ENCODE measurements around the gene CEP19.

CEP19 gene

DNA sequence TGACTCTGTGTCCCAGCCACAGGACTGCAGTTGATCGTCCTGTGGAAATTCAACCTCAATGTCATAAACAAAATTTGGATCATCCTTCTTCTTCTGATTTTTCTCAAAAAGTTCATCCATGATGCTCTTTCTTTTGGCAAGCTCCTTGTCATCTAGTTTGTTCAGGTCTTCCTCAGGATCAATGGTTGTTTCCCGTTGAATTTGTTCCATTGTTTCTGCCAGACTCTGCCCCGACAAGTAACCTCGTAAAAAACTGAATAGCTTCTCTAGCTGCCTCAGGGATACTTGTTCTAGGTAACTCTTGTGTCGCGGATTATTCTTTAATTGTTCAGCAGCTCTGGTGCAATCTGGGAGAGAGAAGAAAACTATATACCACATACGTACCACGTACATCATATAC is 4.5 kb downstream of the CEP19 start:
- DNase-seq, result no peak

DNA sequence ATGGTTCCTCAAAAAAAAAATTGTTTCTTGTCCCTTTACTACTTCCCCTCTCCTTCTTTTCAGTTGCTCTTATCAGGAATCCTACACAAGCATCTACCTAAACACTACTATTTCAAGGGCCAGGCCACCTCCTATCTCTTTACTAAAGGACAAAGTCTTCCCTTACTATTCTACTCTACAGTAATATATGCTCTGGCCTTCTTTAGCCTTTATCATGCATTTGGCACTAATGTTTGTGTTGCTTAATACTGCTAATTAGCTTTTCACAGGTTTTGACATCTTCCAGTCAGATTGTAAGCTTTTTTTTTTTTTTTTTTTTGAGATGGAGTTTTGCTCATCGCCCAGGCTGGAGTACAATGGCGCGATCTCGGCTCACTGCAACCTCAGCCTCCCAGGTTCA is 5.3 kb downstream of the CEP19 start:
- no peak for DNase-seq

DNA sequence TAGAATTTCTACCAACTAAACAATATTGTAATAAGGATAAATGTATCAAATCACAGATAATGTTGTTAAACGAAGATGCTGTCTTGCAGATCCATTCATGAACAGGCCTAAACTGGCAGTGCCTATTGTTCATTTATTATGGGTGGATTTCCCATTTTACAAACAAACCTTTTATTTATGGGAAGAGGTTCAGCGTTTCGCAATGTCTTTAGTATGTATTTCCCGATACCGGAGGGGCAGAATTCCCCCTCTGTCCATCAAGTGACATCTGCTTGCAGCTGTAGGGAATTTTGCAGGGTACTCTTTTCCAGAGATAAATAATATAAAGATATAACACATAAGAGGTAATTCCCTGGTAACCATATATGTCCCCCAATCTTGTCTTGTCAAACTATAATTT is 5.7 kb downstream of the CEP19 start:
- no peak for DNase-seq

DNA sequence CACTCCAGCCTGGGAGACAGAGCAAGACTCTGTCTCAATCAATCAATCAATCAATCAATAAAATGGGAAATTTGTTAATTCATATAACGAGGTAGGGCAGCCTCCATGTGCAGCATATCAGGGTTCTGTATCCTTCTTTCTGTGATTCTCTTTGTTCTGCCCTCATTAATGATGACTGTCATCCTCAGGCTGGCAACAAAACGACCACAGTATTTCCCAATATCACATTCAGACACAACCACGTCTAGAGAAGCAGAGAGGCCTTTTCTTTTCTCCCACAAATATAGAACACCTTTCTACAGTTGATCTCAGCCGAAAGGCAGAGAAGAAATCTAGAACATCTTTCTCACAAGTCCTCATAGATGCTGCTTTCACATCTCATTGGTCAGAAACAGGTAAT is 11.2 kb downstream of the CEP19 start:
- no peak for DNase-seq

DNA sequence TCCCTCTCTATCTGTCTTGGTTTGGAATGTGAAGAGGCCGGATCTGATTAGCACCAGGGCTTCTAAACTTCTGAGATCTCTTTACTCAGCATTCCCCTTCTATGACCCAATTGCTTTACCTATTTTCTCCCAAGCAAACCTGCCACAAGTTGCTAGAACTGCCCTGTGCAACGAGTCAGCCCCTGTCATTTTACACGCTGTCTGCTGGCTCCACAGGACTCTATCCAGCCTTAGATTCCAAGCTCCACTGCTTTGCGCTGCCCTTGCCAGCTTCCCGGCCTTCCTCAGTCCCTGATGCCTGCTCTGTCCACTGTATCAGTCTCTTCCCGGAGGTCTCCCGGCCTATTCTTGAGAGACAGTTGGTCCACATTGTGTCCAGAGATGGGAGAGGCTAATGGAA is 12.3 kb downstream of the CEP19 start:
- no peak for DNase-seq

DNA sequence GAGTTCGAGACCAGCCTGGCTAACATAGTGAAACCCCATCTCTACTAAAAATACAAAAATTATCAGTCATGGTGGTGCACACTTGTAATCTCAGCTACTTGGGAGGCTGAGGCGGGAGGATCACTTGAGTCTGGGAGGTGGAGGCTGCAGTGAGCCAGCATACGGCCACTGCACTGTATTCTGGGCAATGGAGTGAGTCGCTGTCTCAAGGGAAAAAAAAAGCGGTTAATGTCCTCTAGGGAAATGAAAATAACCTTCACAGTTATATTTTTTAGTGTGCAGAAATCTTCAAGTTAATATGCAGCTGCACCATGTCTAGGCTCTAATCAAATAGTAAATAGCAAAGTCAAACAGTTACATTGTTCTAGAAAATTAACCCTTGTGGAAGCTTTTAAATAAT is 14.8 kb downstream of the CEP19 start:
- DNase-seq, result no peak

DNA sequence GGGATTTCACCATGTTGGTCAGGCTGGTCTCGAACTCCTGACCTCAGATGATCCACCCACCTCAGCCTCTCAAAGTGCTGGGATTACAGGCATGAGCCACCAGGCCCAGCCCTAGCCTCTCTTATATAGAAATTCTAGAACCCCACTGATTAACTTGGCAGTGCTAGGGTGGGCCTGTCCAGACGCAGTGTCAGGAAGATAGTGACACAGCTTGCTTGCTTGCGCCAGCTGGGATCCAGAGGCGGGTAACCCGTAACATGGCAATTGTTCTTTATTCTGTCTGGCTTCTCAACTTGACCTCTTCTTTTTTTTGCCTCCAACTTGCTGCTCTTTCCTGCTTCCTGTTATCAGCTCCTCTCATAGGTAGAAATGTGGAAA is 16.2 kb downstream of the CEP19 start:
- DNase-seq, result no peak

DNA sequence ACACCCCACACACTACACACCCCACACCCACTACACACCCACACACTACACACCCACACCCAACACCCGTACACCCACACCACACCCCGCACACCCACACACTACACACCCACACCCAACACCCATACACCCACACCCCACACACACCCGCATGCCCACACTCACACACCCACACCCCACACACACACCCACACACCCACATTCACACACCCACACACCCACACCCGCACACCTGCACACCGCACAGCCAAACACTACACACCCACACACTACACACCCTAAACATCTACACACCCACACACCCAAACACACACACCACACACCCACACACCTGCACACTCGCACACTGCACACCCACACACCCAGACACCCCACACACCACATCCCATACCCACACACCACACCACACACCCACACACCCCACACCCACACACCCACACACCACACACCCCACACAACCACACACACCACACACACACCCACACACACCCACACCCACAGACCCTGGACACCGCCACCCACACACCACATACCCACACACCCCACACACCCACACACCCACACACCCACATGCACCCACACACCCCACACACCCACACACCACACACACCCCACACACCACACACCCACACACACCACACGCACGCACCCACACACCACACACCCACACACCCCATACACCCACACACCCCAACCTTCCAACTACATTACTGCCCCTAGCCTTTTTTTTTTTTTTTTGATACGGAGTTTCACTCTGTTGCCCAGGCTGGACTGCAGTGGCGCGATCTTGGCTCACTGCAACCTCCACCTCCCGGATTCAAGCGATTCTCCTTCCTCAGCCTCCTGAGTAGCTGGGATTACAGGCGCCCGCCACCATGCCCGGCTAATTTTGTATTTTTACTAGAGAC is 16.9 kb downstream of the CEP19 start:
- DNase-seq, result no peak

DNA sequence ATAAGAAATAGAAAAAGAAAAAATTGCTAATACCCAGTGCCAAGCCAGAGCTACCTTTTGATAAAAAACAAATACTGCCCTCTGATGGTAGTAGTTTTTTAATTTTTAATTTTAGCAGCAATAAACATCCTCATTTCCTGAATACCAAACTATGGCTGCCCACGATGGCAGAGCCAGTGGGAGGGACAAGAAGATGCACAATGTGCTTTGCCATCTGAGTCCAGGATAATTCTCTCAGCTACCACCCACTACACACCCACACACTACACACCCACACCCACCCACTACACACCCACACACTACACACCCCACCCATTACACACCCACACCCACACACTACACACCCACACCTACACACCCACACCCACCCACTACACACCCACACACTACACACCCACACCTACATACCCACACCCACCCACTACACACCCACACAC is 17.8 kb downstream of the CEP19 start:
- DNase-seq, result no peak

DNA sequence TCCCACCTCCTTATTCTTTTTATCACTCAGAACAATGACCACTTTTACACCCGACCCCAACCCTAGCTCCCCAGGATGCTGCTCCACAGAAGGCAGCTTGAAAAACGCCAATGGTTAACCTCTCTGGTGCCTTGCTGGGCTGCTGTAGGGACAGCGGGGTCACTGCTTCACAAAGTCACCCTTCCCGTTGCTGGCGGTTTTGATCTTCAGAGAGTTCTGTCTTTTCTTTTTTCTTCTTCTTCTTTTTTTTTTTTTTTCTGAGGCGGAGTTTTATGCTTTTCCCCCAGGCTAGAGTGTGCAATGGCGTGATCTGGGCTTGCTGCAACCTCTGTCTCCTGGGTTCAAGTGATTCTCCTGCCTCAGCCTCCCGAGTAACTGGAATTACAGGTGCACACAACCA is 20.7 kb downstream of the CEP19 start:
- DNase-seq, result no peak

DNA sequence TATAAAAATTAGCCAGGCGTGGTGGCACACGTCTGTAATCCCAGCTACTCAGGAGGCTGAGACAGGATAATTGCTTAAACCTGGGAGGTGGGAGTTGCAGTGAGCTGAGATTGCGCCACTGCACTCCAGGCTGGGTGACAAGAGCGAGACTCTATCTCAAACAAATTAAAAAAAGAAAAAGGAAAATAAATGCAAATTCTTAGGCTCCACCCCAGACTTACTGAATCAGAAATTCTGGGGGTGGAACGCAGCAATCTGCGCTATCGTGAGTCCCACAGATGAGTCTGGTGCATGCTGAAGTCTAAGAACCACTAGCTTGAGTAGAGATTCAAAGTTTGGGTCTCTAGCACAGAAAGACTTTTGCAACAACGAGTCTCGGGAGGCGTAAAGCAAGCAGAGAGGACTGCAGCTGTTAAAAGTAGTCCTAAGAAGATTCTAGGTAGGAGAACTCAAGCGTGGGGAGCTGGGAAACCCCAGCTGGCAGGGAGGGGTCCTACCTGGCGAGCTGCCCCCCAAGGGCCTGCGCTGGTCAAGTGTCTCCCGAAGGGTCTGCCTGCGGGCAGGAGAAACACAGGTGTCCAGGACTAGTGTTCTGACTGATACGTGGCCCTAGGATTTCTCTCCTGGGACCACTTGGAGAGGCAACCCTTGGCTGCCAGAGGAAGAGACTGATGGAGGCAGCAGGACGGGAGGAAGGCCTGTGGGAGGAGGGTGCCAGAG is 21.9 kb downstream of the CEP19 start:
- DNase-seq, result no peak

DNA sequence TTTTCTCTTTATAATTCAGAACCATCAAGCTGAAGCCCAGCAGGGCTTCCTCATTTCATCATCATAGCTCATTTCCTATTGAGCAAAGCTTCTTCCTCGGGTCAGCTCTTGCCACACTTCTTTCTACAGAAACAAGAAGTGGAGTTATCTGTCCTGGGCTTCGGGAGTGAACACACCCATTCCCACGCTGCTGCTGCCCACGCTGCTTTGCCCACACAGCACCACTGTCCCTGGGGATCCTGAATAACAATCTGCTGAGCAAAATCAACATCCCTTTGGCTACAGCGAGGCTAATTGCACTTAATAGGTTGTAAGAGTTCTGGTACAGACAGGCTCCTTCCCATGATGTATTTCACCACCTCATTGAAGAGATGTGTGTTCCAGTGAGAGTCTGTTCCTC is 23.7 kb downstream of the CEP19 start:
- DNase-seq, result peak; percentile 70

DNA sequence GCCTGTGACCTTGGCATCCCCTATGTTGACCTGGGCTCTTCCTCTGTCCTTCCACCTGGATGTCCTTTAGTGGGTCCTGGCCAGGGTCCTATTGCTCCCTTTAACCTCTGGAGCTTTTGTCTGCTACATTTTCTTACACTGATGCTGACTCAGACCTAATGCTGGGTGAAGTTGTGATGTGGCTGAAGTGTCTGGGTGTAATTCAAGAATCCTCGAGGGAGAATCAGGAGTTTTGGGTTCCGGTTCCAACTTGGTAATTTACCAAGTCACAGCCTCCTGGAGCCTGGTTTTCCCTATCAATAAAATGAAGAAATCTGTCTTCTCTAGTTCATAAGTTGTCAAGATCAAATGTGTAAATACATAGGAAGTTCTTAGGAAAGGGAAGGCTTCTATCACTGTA is 25.6 kb downstream of the CEP19 start:
- DNase-seq, result no peak

DNA sequence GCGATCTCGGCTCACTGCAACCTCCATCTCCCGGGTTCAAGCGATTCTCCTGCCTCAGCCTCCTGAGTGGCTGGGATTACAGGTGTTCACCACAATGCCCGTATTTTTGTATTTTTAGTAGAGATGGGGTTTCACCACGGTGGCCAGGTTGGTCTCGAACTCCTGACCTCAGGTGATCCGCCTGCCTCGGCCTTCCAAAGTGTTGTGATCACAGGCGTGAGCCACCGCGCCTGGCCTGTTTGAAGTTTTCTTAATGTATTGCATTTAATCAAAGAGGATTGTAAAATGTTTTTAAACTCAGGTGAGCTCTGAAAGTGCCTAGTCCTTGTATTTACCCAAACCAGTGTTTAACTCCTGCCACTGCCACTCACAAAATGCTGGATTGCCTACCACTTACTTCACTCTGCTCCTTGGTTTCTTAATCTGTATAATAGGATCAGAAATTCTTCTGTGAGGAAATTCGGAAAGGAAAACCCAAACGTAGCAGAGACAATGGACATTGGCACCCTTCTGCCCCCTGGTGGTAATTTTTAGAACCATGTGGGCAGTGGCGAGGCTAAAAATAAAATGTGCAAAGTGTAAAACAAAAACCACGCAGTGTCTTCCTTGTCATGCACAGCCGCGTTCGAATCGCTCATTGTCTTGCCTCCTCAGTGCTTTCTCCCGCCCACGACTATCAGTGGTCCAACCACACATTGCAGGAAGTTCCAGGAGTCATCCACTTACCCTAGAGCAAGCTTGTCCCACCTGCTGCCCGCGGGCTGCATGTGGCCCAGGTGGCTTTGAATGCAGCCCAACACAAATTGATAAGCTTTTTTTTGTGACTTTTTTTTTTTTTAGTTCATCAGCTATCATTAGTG is 27.3 kb downstream of the CEP19 start:
- no peak for DNase-seq

DNA sequence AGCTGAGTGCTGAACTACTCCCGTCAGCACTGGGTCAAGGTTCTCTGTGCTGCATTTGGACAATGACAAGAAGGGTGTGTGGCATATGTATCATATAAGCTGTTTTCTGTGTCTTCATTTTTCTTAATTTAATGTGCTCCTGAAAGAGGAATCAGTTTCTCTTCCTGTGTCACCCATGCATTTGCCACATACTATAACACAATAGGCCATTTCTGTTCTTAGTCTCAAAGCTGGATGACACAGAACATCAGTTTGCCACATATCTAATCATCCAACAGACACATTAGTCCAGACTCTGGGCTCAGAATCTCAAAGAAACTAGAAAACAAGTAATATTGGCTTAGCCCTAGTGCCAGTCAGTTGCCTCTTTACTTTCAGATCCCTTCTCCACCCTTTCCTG is 34.1 kb downstream of the CEP19 start:
- DNase-seq, result no peak

DNA sequence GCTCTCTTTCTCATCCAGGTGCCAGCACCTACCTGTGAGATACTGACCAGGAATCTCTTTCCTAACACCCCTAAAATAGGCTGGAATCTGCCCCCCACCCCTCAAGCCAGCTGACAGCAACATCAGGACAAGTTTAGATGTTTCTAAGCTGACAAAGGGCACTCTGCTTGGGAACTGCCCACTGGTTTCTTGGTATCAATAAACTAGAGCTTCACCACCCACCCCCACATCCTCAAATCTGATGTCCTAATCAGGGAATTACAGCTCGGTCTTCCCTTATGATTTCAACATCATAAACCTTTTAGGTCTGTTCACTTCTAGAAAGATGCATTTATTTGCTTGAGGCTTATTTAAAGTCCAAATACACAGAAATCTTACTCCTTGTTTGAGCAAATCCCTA is 34.7 kb downstream of the CEP19 start:
- no peak for DNase-seq

DNA sequence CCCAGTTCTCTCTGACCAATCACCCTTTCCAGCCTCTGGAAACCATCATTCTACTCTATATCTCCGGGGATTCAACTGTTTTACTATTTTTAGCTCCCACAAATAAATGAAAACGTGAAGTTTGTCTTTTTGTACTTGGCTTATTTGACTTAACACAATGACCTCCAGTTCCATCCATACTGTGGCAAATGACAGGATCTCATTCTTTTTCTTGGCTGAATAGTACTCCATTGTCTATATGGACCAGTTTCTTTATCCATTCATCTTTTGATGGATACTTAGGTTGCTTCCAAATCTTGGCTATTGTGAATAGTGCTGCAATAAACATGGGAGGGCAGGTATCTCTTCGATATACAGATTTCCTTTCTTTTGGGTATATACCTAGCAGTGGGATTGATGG is 38.4 kb downstream of the CEP19 start:
- DNase-seq, result no peak

DNA sequence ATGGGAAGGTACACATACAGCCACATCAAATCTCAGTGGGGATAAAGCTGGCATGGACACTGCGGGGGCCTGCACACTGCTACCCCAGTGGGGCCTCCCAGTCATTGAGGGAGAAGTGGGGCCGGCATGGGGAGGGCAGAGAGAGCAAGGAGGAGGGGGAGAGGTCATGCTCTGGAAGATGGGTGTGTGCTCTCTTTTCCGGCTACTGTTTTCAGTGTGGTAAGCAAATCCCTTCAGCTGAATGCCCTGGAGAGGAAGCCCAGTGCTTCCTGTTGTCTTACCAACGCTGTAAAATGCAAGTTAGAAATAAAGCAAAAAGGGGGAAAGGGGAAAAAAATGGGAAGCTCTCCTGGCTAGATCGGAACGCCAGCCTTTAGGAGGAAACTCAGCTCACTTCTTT is 41.7 kb downstream of the CEP19 start:
- no peak for DNase-seq

DNA sequence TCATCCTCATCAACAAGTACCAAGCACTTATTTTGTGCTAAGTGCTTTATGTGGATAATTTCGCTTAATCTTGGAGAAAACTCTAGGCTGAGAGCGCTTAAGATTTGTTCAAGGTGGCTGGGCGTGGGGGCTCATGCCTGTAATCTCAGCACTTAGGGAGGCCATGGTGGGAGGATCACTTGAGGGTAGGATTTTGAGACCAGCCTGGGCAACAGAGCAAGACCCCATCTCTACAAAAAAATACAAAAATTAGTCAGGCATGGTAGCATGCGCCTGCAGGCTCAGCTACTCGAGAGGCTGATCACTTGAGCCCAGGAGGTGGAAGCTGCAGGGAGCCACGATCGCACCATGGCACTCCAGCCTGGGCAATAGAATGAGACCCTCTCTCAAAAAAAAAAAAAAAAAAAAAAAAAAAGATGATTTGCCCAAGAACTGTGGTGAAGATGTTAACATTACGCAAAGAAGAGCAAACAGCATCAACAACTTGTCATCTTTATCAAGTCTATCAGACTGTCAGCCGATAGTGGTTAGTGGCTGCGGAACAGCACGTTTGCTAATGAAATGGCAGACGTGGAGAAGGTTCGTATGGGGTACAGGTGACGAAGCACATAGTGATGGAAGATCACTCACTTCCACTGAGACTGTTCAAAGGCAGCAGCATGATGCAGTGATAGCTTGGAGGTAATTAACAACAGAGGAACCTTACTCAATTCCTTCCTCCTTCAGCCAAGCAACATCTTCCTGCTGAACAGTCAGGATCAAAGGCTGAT is 44.8 kb downstream of the CEP19 start:
- no peak for DNase-seq

DNA sequence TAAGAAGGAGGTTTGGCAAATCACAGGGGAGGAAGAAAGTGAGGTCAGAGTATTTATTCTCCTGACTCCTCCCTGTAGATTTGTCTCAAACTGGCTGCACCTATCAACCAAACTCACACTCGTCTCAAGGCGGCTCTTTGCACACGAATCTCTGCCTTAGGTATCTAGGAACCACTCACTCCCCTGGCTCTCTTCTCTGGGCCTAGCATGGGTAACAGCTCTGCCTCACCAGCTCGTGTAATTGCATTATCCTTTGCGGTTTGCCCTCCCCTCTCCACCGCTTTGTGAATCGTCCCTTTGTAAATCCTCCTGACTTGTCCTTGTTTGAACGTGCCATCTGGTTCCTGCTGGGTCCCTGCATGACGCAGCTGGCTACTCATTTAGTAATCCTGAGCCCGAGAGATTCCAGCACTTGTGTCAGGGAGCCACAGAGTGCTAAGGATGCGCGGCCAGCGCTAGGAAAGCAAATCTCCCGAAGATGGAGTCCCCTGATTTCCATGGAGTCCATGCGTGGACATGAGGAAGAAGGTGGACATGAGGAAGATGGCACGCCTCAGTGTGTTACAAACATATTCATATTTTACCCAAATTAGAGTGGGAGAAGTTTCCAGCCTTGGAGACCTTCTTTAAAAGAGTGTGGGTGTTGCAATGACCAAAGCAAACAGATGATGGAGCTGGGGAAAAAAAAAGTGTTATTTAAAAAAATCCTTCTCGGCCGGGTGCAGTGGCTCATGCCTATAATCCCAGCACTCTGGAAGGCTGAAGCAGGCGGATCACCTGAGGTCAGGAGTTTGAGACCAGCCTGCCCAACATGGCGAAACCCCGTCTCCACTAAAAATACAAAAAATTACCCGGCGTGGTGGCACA is 45.8 kb downstream of the CEP19 start:
- DNase-seq, result peak; percentile 33

DNA sequence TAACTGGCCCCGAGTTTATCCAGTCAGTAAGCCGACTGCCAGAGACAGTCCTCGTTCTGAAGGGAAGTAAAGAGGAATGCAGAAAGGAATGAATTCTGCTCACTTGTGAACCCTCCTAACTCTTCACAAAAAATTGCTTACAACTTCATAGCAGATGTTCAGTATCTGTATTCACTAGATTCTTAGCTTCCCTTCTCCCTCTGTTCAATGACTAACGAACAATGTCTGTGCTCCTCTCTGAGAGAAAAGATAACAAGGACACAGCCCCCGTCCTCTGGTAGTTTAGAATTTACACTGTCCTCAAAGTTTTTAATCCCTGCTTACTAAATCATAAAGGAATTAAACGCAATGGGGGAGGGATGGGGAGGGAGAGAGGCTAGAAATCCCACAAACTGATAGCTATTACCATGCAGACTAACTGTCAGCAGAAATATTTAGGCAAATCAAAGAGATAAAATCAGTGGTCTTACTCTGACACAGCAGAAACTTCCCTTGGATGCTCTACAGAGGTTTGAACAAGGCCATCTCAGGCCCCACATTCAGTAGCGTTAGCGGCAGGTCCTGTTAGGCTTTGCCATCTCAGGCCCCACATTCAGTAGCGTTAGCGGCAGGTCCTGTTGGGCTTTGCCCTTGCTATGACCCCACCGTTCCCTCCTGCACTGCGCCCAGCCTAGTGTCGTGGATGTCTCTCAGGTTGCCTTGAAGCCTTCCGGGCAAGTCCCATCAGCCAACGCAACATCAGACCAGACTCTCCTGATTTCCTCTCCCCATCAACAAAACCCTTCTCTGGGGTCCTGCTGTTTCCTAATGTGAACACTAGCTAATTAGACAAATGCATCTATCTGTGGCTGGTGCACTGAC is 49.1 kb downstream of the CEP19 start:
- DNase-seq, result no peak

Data from NCI-H1436 treated with DMSO at 0.1 percent for 48 hours (cell line).